Measurements from ENCODE around the gene SLMAP. TPM values are rescaled to one million over a fixed set of nuclear protein-coding genes. Genes with fewer than 3 reads are reported as not detected.

The SLMAP gene
- total and polyA plus RNA-seq, 2 experiments from 2014 or later: 32.1 to 73.0 TPM

DNA sequence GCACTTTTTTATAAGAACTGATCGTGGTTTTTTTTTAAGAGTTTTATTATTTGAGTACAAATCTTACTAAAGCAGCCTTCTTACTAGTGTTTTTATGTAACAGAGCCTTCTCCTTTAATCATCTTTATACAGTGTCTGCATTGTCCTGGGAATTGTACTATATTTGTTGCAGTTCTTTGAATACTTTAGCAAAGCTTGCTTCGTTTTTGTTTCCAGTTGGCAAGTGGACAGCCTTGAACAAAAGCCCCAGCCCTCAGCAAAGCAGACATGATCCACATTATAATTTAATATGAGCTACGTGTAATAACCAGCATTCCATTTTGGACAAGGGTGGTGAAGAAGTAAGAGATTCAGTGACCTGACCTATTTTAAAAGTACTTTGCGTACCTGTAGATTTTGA lies 139.9 kb downstream of the SLMAP start (continued):
- TF ChIP-seq NANOG (IDR thresholded peaks at IDR 0.05; ENCODE audit: borderline replicate concordance) (no peak), EZH2phosphoT487 (IDR thresholded peaks at IDR 0.05; ENCODE audit: unreplicated experiment) (no peak), STAT1 (IDR thresholded peaks at IDR 0.05; ENCODE audit: unreplicated experiment) (no peak)
- TF ChIP-seq, protein P1, sequence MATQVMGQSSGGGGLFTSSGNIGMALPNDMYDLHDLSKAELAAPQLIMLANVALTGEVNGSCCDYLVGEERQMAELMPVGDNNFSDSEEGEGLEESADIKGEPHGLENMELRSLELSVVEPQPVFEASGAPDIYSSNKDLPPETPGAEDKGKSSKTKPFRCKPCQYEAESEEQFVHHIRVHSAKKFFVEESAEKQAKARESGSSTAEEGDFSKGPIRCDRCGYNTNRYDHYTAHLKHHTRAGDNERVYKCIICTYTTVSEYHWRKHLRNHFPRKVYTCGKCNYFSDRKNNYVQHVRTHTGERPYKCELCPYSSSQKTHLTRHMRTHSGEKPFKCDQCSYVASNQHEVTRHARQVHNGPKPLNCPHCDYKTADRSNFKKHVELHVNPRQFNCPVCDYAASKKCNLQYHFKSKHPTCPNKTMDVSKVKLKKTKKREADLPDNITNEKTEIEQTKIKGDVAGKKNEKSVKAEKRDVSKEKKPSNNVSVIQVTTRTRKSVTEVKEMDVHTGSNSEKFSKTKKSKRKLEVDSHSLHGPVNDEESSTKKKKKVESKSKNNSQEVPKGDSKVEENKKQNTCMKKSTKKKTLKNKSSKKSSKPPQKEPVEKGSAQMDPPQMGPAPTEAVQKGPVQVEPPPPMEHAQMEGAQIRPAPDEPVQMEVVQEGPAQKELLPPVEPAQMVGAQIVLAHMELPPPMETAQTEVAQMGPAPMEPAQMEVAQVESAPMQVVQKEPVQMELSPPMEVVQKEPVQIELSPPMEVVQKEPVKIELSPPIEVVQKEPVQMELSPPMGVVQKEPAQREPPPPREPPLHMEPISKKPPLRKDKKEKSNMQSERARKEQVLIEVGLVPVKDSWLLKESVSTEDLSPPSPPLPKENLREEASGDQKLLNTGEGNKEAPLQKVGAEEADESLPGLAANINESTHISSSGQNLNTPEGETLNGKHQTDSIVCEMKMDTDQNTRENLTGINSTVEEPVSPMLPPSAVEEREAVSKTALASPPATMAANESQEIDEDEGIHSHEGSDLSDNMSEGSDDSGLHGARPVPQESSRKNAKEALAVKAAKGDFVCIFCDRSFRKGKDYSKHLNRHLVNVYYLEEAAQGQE (IDR thresholded peaks at IDR 0.05; ENCODE audit: unreplicated experiment): no peak
- TF ChIP-seq, protein P2, sequence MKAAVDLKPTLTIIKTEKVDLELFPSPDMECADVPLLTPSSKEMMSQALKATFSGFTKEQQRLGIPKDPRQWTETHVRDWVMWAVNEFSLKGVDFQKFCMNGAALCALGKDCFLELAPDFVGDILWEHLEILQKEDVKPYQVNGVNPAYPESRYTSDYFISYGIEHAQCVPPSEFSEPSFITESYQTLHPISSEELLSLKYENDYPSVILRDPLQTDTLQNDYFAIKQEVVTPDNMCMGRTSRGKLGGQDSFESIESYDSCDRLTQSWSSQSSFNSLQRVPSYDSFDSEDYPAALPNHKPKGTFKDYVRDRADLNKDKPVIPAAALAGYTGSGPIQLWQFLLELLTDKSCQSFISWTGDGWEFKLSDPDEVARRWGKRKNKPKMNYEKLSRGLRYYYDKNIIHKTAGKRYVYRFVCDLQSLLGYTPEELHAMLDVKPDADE (IDR thresholded peaks at IDR 0.05): no peak

DNA sequence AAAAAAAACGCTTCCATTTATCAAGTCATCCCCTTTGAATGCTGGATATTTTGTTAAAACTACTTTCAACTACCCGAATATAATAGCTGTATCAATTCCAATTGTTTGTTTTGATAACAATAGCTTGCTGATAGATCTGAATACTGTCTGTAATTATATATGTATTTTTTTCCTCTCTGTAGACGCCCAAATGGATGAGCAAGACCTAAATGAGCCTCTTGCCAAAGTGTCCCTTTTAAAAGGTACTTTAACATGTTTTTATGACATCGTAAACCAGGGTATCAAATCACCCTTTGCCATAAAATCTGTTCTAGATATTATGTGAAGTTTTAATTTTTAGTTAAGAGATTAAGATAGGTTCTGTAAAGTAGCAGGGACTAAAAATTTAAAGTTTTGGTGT lies 140.6 kb downstream of the SLMAP start:
- Mint-ChIP-seq H3K4me1 (no peaks in the 10 kb centered on the region), H3K4me3 (no peak overlapping the region)
- H3K4me1 ChIP-seq (ENCODE audit: insufficient read depth): no peaks in the 10 kb centered on the region
- TF ChIP-seq, protein P3, sequence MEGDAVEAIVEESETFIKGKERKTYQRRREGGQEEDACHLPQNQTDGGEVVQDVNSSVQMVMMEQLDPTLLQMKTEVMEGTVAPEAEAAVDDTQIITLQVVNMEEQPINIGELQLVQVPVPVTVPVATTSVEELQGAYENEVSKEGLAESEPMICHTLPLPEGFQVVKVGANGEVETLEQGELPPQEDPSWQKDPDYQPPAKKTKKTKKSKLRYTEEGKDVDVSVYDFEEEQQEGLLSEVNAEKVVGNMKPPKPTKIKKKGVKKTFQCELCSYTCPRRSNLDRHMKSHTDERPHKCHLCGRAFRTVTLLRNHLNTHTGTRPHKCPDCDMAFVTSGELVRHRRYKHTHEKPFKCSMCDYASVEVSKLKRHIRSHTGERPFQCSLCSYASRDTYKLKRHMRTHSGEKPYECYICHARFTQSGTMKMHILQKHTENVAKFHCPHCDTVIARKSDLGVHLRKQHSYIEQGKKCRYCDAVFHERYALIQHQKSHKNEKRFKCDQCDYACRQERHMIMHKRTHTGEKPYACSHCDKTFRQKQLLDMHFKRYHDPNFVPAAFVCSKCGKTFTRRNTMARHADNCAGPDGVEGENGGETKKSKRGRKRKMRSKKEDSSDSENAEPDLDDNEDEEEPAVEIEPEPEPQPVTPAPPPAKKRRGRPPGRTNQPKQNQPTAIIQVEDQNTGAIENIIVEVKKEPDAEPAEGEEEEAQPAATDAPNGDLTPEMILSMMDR (conservative IDR thresholded peaks at IDR 0.05; ENCODE audit: low read depth in 2 of 2): no peak
- TF ChIP-seq EZH2phosphoT487 (IDR thresholded peaks at IDR 0.05; ENCODE audit: unreplicated experiment): no peak
- TF ChIP-seq POLR2AphosphoS5 (IDR thresholded peaks at IDR 0.05; ENCODE audit: low read depth): no peak
- no peak for TF ChIP-seq EZH2 (IDR thresholded peaks at IDR 0.05; ENCODE audit: low read depth, unreplicated experiment)
- no peak for TF ChIP-seq CREB1 (CRISPR knock-in tag; IDR thresholded peaks at IDR 0.05; ENCODE audit: low read depth)
- TF ChIP-seq, protein P1 (IDR thresholded peaks at IDR 0.05; ENCODE audit: unreplicated experiment): no peak
- no peak for TF ChIP-seq NANOG (IDR thresholded peaks at IDR 0.05; ENCODE audit: borderline replicate concordance)
- no peak for TF ChIP-seq ZNF331 (CRISPR knock-in tag; IDR thresholded peaks at IDR 0.05; ENCODE audit: low read depth)
- TF ChIP-seq ZNF114 (CRISPR knock-in tag; IDR thresholded peaks at IDR 0.05): no peak
- TF ChIP-seq STAT1 (IDR thresholded peaks at IDR 0.05; ENCODE audit: unreplicated experiment): no peak
- TF ChIP-seq, protein P2 (IDR thresholded peaks at IDR 0.05): no peak
- no peak for TF ChIP-seq JUNB (IDR thresholded peaks at IDR 0.05; ENCODE audit: unreplicated experiment)

More for the DNA sequence above, 140.6 kb downstream of the SLMAP start:
- H2AFZ ChIP-seq: no peak overlapping the region
- no peaks in the 10 kb centered on the region for H3K36me3 ChIP-seq (ENCODE audit: insufficient read depth)
- H3K4me3 ChIP-seq: no peak overlapping the region
- no peak overlapping the region for H3K4me2 ChIP-seq
- no peak overlapping the region for H3K27ac Mint-ChIP-seq
- no peak overlapping the region for H3K27ac ChIP-seq (ENCODE audit: low read depth)
- H3K79me2 ChIP-seq (replicated peaks; ENCODE audit: insufficient read depth): no peaks in the 10 kb centered on the region
- DNase-seq (ENCODE audit: low spot score) (no peak), ATAC-seq (no peak)
- H3K36me3 Mint-ChIP-seq (ENCODE audit: low read depth): peaks cover 9% of the 10 kb centered on the region; the same call in 2 of the 3 replicates
- H3K9me2 ChIP-seq (ENCODE audit: insufficient read depth): no peaks in the 10 kb centered on the region
- H4K20me1 ChIP-seq (replicated peaks; ENCODE audit: insufficient read depth): no peaks in the 10 kb centered on the region
- H3K27me3 ChIP-seq (ENCODE audit: insufficient read depth): no peaks in the 10 kb centered on the region
- H3K27me3 Mint-ChIP-seq (ENCODE audit: insufficient read depth, low read depth, poor library complexity): peaks cover 4% of the 10 kb centered on the region
- H3K9me3 Mint-ChIP-seq: no peaks in the 10 kb centered on the region
- H3F3A ChIP-seq (replicated peaks; ENCODE audit: low read depth): no peaks in the 10 kb centered on the region
